HG03060 (cell line): ENCODE results near the gene SGSM2.

ENCODE experiments used
- ATAC-seq: cut with Tn5 transposase; IDR thresholded peaks from one replicate; pipeline ENCODE4 v1.9.1; 2021; ENCODE audit warnings: low read depth, moderate number of reproducible peaks; ENCODE audit not compliant: unreplicated experiment

SGSM2 gene

DNA sequence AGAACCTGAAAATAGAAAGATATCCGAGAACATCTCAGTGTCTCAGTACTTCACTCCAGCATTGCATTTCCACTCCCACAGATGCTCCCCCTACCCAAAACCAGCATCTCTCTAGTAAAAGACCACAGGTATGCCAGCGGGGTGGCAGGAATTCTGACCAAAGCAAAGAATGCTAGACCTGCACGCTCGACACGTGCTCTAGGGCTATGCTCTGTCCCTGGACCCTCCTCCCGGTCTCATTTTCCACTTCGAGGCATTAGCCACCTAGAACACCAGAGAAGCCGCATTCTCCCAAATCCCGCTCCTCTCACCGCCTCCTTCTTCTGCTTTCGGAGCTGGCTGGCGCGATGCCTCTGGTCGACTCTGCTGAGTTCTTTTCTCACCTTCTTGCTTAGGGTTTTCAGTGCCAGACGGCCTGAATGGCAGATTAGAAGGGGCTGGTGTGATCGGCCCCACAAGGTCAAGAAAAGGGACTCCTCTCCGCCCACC is 1.5 kb upstream of the SGSM2 start:
- no peak for ATAC-seq

DNA sequence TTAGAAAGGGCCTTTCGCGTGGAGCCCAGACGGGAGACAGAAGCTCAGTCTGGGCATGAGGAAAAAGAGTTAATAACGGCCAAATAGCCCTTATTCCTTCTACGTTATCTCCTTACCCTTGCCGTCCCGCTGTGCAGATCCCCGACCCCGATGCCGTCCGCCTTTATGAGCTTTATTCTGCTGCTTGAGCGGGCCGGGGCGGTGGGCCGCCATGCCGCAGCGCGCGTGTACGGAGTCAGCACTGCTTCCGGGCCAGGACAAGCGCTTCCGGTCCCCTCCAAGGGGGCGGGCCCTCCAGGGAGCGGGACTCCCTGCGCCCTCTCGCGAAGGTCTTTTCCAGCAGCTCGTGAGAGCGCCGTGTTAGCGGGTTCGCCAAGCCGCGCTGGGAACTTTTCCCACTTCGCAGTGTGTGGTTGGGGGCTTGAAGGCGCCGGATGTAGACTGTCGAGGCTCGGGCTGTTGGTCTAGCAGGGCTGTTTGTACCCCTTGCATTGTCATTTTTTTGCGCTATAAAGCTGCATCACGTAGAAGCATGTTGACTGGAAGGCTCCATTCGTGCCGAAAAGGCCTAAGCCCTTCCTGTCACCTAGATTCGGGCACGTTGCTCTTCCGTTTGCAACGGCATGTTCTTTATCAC is 968 bp upstream of the SGSM2 start, which contains the start of gene TSR1:
Gene TSR1 (minus strand): TSS at position 243 of the 637 bp plus-strand sequence. CDS start 30 bp downstream, at position 213.
- ATAC-seq = peak; percentile 46

DNA sequence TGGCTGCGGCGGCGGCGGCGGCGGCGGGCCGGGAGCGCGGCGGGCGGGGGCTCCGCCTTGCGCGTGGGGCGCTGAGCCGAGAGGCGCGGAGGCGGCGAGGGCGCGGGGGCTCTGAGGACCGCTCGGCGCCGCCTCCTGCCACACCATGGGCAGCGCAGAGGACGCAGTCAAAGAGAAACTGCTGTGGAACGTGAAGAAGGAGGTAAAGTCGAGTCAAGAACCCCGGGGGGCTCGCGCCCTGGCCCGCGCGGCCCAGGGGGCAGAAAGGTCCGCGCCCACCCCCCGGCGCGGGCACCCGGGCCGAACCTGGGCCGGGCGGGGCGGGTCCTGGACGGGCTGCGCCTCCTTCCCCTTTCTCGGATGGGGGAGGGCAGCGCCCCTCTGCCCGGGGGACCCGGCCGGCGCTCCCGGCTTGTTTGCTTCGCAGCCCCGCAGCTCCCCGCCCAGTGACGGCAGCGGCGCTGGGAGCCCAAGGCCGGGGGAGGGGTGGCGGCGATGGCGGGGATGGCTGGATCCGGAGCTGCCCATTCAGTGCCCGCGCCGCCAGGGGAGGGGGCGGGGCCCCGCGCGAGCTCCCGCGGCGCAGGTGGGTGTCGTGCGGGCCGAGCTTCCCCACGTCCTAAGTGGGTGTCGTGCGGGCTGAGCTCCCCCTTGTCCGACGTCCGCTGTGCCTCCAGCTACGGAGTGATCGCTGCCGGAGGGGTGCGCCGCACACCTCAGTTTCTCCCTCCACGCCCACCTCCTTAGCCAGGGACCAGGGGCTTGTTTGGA is 428 bp downstream of the SGSM2 start:
- ATAC-seq = no peak

DNA sequence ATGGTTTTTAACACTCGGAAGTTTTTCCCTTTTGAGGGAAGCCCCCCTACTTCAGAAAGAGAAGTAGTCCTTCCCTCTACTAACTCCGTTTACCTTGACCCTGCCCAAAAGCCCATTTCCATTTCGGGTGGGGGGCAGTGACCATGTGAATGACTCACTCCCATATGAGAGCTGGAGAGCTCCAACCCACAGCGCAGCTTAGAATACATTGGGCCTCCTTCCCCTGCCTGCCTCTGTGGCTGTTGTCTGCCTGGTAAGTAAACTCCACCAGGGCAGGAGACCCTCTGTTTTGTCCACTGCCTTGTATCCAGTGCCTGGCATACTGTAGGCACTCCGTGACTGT is 985 bp downstream of the SGSM2 start:
- no peak for ATAC-seq

DNA sequence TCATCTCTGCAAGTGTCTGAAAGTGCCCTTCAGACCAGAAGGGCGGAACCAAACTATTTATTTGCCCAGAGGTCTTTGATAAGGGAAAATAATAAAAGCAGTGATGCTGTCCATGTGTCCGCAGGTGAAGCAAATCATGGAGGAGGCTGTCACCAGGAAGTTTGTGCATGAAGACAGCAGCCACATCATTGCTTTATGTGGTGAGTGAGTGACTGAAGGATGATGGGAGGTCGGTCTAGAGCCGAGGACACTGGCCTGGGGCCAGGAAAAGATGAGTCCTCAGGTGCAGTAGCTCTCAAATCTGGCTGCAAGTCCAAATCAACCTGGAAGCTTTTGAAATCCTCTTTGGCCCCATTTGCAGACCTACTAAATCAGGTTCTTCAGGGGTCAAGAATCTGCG is 6.1 kb downstream of the SGSM2 start:
- no peak for ATAC-seq

DNA sequence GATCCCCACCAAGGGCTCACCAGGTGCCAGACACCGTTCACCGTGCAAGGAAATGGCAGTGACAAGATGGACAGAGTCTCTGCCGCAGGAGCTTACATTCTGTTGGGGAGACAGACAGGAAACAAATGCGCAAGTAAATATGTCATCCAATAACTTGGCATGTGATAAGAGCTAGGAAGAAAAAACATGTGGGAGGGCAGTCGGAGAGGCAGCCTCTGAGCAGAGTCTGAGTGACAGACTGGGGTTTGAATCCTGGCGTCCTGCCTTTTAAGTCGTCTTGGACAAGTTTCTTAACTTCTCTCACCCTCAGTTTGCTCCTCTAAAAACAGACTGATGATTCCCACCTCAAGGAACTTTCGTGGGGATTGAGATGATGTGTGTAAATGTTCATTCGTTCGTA is 7.2 kb downstream of the SGSM2 start:
- no peak for ATAC-seq

DNA sequence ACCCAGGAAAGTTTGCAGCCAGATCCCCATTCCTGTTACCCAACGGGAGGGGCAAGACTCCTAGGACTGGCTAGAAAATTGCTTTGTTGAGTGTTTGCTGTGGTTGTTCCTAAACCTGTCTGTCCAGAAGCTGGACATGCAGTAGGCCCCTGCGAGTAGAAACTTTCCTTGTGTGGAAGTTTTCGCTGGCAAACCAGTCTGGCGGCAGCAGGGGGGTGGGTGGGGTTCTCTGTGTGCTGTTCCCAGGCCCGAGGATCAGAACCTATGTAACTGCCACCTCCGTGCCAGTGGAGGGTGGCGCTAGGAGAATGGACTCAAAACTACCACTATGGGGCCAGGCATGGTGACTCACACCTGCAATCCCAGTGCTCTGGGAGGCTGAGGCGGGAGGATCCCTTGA is 9.2 kb downstream of the SGSM2 start:
- ATAC-seq = no peak

DNA sequence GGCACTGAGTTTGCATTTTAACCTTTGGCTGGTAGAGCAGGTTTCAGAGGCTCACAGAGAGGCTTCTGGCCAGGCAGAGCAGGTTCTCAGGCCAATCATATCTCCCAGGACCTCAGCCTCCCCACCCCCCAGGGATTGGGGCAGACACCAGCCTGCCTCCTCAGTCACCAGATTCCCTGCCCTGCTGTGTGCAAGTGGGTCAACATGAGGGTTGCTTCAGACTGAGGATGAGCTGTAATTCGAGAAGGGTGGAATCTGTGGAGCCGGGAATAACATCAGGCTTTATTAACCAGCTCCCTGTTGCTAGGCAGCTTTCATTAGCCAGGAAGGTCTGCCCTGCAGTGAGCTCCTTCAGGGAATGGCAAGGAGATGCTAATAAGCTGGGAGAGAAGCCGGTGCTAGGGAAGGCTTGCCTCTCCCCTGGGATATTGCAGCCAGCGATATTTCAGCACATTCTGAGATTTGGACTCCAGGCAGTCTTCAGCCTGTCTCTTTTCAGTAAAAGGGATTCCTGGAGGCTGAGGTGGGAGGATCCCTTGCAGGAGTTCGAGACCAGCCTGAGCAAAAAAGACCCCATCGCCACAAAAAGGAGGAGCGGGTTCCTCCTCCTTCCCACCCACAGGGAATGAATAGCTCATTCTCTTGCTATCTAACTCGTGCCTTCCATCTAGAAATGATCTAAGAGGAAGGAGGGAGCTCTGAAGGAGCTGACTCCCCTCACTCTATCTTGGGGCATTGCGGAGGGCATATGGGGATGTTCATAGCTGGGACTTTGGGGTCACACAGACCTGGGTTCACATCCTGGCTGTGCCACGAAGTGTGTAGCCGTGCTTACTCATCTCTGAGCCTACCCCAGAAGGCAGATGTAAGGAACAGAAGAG is 10.7 kb downstream of the SGSM2 start:
- ATAC-seq = no peak

DNA sequence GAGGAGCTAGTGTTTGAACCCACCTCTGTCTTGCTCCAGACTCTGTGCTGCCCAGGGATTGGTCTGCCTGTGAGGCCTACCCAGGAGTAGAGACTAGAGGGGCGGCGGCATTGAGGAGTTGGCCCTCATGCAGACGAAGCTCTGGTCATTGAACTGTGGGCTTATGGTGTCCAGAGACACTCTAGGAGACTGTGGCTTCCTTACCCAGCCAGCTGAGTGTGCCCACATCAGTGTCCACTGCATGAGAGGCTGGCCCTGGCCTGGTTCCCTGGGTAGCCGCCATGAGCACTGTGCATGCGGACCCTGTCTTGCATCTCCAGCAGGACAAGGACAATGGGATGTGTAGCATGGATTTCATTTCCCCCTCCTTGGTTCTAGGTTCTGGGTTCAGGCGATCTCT is 14.0 kb downstream of the SGSM2 start:
- ATAC-seq = no peak

DNA sequence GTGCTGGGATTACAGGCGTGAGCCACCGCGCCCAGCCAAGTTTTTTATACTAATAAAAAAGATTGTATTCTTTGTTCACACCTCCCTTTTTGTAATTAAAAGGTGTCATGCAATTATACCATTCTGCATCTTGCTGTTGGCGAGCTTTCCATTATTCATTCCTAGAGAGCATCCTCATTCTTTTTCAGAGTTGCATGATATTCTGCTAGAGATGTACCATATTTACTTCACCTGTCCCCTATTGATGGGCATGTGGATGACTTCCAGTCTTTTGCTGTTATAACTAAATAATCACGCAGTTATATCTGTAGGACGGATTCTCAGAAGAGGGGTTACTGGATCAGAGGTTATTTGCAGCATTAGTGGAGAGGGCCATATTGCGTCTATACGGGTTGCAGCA is 17.0 kb downstream of the SGSM2 start:
- ATAC-seq = no peak

DNA sequence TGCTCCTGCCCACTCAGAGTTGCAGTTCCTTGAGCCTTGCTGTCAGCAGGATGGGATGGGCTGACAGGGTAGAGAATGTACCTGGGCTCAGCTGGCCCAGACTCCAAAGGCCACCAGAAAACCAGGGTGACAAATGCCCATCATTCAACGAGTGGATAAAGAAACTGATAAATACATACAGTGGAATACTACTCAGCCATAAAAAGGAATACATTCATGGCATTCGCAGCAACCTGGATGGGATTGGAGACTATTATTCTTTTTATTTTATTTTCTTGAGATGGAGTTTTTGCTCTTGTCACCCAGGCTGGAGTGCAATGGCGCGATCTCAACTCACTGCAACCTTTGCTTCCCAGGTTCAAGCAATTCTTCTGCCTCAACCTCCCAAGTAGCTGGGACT is 19.9 kb downstream of the SGSM2 start:
- no peak for ATAC-seq

DNA sequence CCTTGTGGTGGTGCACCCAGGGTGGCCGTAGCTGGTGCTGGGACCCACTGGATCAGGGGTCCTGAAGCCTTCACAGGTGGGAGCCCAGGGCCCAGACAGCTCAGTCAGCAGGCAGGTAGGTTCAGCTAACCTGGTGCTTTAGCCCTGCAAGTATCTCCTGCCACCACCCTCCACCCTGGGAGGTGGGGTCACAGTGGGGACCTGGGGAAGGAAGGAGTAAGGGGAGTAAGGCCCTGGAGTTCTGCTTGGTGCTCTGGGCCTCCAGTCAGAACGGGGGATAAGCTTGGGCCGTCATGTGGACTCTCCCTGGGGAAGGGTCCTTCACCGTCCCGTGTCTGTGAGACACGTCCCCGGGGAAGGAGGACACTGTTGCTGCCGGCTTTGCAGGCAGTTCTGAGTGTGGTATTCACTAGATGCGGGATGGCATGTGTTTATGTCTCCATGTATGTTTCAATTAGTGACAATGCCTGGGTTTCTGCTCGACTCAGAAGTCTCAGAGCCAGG is 20.7 kb downstream of the SGSM2 start:
- ATAC-seq = no peak

DNA sequence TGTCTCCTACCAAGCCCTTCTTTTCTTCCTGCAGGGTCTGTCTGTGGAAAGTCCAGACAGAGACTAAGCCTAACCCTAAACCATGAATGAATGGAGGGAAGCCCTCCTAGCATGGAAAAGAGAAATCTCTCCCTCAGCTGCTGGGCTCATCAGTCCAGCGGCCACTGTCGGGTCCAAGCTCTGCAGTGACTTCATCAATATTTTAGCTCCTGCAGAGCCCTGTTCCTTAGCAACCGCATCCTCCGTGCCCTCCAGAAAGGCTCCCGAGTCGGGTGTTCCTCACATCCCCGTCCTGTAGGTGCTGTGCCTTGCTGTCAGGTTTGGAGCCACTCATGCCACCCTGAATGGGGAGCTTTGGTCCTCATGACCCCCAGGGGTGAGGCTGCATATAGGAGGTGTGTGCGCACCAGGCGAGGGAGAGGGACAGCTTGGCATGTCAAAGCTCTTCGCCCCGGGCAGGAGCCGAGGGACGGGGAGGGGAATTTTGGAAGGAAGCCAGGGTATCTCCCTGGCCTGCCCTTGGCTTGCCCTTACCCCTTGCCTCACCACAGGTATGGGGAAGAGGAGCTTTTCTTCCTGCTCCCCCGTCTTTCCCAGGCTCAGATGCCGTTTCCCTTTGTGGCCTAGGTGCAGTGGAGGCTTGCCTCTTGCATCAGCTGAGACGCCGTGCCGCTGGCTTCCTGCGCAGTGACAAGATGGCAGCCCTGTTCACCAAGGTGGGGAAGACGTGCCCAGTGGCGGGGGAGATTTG is 23.9 kb downstream of the SGSM2 start:
- ATAC-seq = no peak

DNA sequence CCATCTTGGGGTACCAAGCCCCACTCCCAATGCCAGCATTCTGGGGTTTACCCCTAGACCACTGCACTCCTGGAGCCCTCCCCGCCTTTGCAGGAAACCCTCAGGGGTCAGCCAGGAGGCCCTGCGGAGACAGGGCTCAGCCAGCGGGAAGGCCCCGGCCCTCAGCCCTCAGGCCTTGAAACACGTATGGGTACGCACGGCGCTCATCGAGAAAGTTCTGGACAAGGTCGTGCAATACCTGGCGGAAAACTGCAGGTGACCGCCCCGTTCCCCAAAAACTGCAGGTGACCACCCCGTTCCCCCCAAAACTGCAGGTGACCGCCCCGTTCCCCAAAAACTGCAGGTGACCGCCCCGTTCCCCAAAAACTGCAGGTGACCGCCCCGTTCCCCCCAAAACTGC is 24.7 kb downstream of the SGSM2 start:
- no peak for ATAC-seq

DNA sequence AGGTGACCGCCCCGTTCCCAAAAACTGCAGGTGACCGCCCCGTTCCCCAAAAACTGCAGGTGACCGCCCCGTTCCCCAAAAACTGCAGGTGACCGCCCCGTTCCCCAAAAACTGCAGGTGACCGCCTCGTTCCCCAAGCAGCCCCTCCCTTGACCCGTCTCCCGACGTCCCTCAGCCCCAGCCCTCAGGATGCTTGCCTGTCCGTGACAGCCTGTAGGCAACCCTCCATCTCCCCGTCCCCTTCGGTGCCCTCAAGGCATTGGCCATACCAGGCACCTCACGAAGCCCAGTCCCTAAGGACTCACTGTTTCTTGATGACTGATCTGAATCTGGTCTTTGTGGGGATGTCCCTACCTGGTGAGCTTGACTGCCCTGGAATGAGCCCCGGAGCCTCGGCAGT is 25.1 kb downstream of the SGSM2 start:
- ATAC-seq = no peak

DNA sequence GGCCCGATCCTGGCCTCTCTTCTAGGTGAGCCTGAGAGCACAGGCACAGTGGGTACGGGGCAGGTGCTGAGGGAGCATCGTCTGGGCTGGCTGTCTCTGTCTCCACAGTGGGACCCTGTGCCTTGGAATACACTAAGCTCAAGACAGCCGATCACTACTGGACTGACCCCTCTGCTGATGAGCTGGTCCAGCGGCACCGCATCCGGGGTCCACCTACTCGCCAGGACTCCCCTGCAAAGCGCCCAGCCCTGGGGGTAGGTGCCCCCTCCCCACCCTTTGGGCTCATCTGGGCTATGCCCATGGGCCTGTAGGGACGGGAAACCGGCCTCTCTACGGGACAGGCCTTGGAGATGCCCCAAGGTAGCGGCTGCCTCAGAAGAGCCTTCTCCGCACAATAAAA is 25.6 kb downstream of the SGSM2 start:
- no peak for ATAC-seq

DNA sequence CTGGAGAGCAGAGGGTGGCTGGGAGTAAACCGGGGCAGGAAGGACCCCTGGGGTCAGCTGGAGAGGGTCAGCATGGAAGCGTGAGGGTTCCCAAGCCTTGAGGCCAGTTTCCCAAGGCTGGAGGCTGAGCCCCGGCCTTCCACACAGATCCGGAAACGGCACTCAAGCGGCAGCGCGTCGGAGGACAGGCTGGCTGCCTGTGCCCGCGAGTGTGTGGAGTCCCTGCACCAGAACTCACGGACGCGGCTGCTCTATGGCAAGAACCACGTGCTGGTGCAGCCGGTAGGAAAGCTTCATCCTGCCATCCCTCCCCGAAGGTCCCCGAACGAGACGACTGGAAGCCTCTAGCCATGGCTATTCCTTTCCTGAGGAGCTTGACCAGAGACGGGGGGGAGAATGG is 26.0 kb downstream of the SGSM2 start:
- ATAC-seq = no peak

DNA sequence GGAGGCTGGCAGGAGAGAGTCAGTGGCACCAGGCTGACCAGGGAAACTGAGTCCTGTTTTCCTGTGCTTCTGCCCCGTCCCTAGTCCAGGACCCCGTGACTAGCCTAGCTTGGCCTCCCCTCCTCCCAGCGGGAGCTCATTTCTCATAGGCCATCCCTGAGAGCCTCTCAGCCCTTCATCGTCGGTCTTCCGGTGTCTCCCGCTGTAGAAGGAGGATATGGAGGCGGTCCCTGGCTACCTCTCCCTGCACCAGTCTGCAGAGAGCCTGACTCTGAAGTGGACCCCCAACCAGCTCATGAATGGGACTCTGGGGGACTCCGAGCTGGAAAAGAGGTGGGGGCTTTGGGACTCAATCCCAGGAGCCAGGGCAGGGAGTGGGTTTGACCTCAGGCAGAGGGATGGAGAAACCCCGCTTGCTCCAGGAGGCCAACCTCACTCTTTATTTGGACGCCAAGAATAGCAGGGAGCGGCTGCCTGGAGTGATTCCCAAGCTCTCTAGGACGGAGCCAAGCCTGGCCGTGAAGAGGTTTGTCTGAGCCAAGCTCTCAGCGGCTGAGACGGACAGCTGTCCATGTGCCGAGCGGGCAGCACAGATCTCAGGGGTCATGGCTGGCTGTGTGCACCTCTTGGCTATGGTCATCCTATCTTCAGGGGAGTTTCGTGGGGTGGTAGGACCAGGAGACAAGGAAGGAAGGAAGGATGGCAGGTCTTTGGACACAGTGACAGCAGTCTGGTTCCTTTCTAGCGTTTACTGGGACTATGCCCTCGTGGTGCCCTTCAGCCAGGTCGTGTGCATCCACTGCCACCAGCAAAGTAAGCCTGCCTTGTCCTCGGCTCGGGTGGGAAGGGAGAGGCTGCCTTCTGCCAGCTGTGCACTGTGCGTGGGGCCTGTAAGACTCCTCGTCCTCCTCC is 26.8 kb downstream of the SGSM2 start:
- no peak for ATAC-seq

DNA sequence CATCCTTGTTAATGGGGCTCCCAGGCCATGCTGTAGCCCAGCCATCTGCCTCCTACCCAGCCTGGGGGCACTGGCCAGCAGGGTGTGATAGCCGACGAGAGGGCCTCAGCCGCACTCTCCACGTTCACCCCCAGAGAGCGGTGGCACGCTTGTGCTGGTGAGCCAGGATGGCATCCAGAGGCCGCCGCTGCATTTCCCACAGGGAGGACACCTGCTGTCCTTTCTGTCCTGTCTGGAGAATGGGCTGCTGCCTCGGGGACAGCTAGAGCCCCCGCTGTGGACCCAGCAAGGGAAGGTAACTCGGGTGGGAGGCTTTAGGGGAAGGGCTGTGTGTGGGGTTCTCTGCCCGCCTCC is 27.4 kb downstream of the SGSM2 start:
- no peak for ATAC-seq
